Bronchial epithelial cell (primary cell): ENCODE results near the gene CORO1C. TPM values are rescaled to one million over a fixed set of nuclear protein-coding genes. Genes with fewer than 3 reads are reported as not detected.
A peak's percentile ranks its signal among the peaks of the same experiment; 100 is the strongest.

ENCODE experiments used
- DNase-seq: peaks from one replicate; pipeline ENCODE4 v3.0.0-alpha.2; 2010; ENCODE audit warnings: low read depth
- FAIRE-seq: peaks from 2 replicates; lab custom pipeline; 2011; peaks lifted over from hg19 to GRCh38; lab: Jason Lieb, UNC
- H3K27me3 ChIP-seq: 2 replicates; pipeline ENCODE4 v1.5.1; 2011; ENCODE audit warnings: low read length; ENCODE audit not compliant: control insufficient read depth, insufficient read depth
- H3K36me3 ChIP-seq: 2 replicates; pipeline ENCODE4 v1.5.1; 2011; ENCODE audit warnings: low read length; ENCODE audit not compliant: control insufficient read depth, insufficient read depth
- H3K4me3 ChIP-seq: 2 replicates; pipeline ENCODE4 v1.5.1; 2011; ENCODE audit warnings: mild to moderate bottlenecking, low read depth, low read length, control low read depth
- total RNA-seq: library from RNA; depleted of rRNA; stranded (reverse); fragments of >200 nt; gene quantifications from 2 replicates; pipeline ENCODE4 v1.2.1, GENCODE V29; 2014
- TF ChIP-seq, protein P1 (sequence below): IDR thresholded peaks from 2 replicates; pipeline ENCODE4 v1.5.1; 2011; ENCODE audit warnings: mild to moderate bottlenecking, moderate library complexity, low read length, control low read depth, inconsistent platforms; ENCODE audit not compliant: insufficient read depth, severe bottlenecking

The CORO1C gene
- total RNA-seq, 1 donor from 2014 or later = 152 TPM

DNA sequence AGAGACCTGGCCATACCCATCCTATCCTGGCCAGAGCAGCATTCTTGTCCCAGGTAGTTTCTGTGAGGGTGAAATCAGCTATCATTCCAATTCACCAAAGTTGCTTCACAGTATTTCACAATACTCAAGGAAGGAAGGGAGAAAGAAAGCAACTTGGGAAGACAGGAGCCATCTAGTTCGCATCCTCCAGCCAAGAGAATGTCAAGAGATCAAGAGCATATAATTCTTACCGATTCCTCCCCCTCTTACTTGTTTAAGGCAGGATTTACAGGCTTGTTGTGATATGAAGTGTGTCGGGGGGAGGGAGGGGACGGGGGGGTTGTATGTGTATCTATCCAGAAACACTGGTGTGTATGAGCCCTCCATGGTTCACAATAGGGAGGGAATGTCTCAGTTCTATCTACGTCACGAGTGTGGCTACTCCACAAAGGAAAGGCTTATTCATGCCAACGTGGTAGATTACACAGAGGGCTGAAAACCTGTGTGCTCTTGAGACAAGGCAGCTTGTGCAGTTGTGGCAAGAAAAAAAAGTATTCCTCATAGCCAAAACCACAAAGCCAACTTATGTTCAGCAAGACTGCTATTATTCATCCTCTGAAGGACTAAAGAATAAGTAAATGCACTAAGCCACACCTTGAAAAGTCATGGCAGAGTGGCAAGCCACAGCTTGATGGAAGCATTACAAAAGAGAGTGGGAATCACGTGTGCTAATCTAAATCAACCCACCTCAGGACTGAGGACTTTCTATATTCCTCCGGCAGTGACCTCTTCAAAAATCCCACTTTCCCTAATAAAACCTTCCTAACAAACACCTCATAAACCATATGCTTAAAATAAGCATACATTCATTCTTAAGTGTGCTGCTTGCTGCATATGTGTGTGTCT, 35.0 kb downstream of the CORO1C start:
- FAIRE-seq = peak; percentile 90
- TF ChIP-seq, protein P1, sequence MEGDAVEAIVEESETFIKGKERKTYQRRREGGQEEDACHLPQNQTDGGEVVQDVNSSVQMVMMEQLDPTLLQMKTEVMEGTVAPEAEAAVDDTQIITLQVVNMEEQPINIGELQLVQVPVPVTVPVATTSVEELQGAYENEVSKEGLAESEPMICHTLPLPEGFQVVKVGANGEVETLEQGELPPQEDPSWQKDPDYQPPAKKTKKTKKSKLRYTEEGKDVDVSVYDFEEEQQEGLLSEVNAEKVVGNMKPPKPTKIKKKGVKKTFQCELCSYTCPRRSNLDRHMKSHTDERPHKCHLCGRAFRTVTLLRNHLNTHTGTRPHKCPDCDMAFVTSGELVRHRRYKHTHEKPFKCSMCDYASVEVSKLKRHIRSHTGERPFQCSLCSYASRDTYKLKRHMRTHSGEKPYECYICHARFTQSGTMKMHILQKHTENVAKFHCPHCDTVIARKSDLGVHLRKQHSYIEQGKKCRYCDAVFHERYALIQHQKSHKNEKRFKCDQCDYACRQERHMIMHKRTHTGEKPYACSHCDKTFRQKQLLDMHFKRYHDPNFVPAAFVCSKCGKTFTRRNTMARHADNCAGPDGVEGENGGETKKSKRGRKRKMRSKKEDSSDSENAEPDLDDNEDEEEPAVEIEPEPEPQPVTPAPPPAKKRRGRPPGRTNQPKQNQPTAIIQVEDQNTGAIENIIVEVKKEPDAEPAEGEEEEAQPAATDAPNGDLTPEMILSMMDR = no peak
- peak overlapping the region; percentile 15 for H3K4me3 ChIP-seq
- peak; percentile 100 for DNase-seq
- no peaks in the 10 kb centered on the region for H3K27me3 ChIP-seq
- peaks cover 4% of the 10 kb centered on the region for H3K36me3 ChIP-seq

- TF ChIP-seq, protein P1 = no peak
- FAIRE-seq (no peak), DNase-seq (peak; percentile 95)
- Histone ChIP-seq H3K4me3 (no peak overlapping the region), H3K36me3 (peaks cover 2% of the 10 kb centered on the region), H3K27me3 (no peaks in the 10 kb centered on the region)
Observed at GRCh38 chr12:108694812-108695278, 36.5 kb downstream of the CORO1C start.

DNA sequence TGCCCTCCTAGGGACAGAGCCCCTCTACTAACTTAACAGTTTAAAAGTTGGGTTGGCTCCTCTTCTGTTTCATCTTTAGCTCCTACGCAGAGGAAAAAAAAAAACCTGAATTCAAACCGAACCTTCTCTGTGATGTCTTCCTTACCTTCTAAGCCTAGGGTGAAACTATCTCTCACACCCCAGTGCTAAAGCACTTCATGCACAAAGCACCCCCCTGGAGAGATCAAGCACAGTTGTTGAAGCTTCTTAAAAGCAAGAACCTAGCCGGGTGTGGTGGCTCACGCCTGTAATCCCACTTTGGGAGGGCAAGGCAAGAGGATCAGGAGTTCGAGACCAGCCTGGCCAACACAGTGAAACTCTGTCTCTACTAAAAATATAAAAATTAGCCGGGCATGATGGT, 37.6 kb downstream of the CORO1C start:
- FAIRE-seq = no peak
- DNase-seq = no peak
- Histone ChIP-seq H3K27me3 (no peaks in the 10 kb centered on the region), H3K36me3 (peaks cover 2% of the 10 kb centered on the region), H3K4me3 (no peak overlapping the region)
- TF ChIP-seq, protein P1 = no peak

GRCh38 chr12:108693186-108693730, 38.1 kb downstream of the CORO1C start:
- no peaks in the 10 kb centered on the region for H3K27me3 ChIP-seq
- H3K4me3 ChIP-seq = no peak overlapping the region
- H3K36me3 ChIP-seq = no peaks in the 10 kb centered on the region
- DNase-seq (no peak), FAIRE-seq (no peak)
- TF ChIP-seq, protein P1 = no peak

GRCh38 chr12:108691998-108692808, 39.1 kb downstream of the CORO1C start:
- TF ChIP-seq, protein P1 = no peak
- FAIRE-seq (no peak), DNase-seq (peak; percentile 62)
- Histone ChIP-seq H3K36me3 (no peaks in the 10 kb centered on the region), H3K4me3 (no peak overlapping the region), H3K27me3 (no peaks in the 10 kb centered on the region)
